Adrenal gland (tissue), 5 donors: Measurements from ENCODE around the gene CACHD1.

ENCODE experiments used
- CTCF ChIP-seq, 6 experiments: fragments of 450-650 bp in 4 of 6; fragments of 200-600 bp in 2 of 6; sonication (generic) in 1 of 6; IDR thresholded peaks; 1 replicate in 5 of 6; 2 replicates in 1 of 6; pipeline versions ENCODE4 v1.5.1 to v1.8.0; 2016 to 2021; ENCODE audit warnings: antibody characterized with exemption in 6 of 6, mild to moderate bottlenecking in 2 of 6, moderate library complexity in 1 of 6
- POLR2A ChIP-seq, 2 donors: fragments of 450-650 bp; IDR thresholded peaks; one replicate each; pipeline ENCODE4 v1.6.1; 2017; ENCODE audit warnings: antibody characterized with exemption in 2 of 2, mild to moderate bottlenecking in 2 of 2, moderate library complexity in 1 of 2
- donor health status: DM: no; HTN: no; CAD: no.

- TF ChIP-seq CTCF (IDR thresholded peaks at IDR 0.05) (no peak), POLR2A (IDR thresholded peaks at IDR 0.05) (no peak)
These were observed 83.4 kb downstream of the CACHD1 start for GRCh38 chr1:64553285-64553684.
